Sigmoid colon (tissue), 7 donors: ENCODE measurements around the gene LCE2B. TPM values are rescaled to one million over a fixed set of nuclear protein-coding genes. Genes with fewer than 3 reads are reported as not detected.
"Not testable (repeated sequence)": the region's sequence is repeated elsewhere in the genome, so short reads cannot be mapped to it uniquely, and the experiment has no call there.

Source experiments
- DNase-seq: peaks from one replicate; pipeline ENCODE4 v3.0.0-alpha.2; 2019
- H3K27ac ChIP-seq, 4 donors: fragments of 200-600 bp; sonication (generic); one replicate each; pipeline ENCODE4 v1.5.1; 2016 to 2019; ENCODE audit warnings: mild to moderate bottlenecking in 1 of 4
- H3K27me3 ChIP-seq, 3 donors: fragments of 200-600 bp; sonication (generic); one replicate each; pipeline ENCODE4 v1.5.1; 2019; ENCODE audit warnings: mild to moderate bottlenecking in 1 of 3
- H3K36me3 ChIP-seq, 4 donors: fragments of 200-600 bp; sonication (generic); one replicate each; pipeline ENCODE4 v1.5.1; 2016 to 2019
- H3K4me1 ChIP-seq, 4 donors: fragments of 200-600 bp; sonication (generic); one replicate each; pipeline ENCODE4 v1.5.1; 2017 to 2019
- H3K4me3 ChIP-seq, 4 donors: fragments of 200-600 bp; sonication (generic); one replicate each; pipeline ENCODE4 v1.5.1; 2017 to 2019; ENCODE audit warnings: mild to moderate bottlenecking in 2 of 4, moderate library complexity in 1 of 4
- H3K9me3 ChIP-seq, 4 donors: fragments of 200-600 bp in 3 of 4; sonication (generic) in 3 of 4; one replicate each; pipeline versions ENCODE4 v1.5.1 to v1.6.1; 2013 to 2019
- EP300 ChIP-seq, 4 donors: sonication (generic); formaldehyde crosslinking; IDR thresholded peaks; one replicate each; pipeline ENCODE4 v1.6.1; 2017; ENCODE audit warnings: antibody characterized with exemption in 4 of 4
- POLR2A ChIP-seq, 2 donors: fragments of 450-650 bp; IDR thresholded peaks; one replicate each; pipeline ENCODE4 v1.6.1; 2016; ENCODE audit warnings: antibody characterized with exemption in 2 of 2, mild to moderate bottlenecking in 2 of 2, moderate library complexity in 2 of 2
- POLR2AphosphoS5 ChIP-seq, 4 donors: sonication (generic); formaldehyde crosslinking; IDR thresholded peaks; one replicate each; pipeline ENCODE4 v1.6.1; 2017; ENCODE audit warnings: antibody characterized with exemption in 4 of 4
- WGBS, 2 donors: extraction: QIAGEN DNeasy Blood & Tissue Kit; methylation state at CpG; one replicate each; pipeline ENCODE4 v1.1.7; 2013; 5-methylcytosine and 5-hydroxymethylcytosine counted together
- intact Hi-C: fragments of 100-400 bp; cut with DNase I; formaldehyde crosslinking; loops from one replicate; pipeline ENCODE4 v1.15.1; 2023
- polyA plus RNA-seq, 3 donors: library from polyadenylated mRNA; stranded (reverse); fragments of 200-250 nt; gene quantifications; one replicate each; pipeline ENCODE4 v1.2.3, GENCODE V29; 2013
- total RNA-seq, 4 donors: library from RNA; depleted of rRNA; stranded (reverse); fragments of >200 nt; gene quantifications; one replicate each; pipeline ENCODE4 v1.1.0, GENCODE V29; 2016
- TF ChIP-seq, protein P1 (sequence below), 4 experiments: fragments of 450-650 bp in 3 of 4; fragments of 200-600 bp in 1 of 4; IDR thresholded peaks; one replicate each; pipeline ENCODE4 v1.5.1; 2016 to 2019; ENCODE audit warnings: antibody characterized with exemption in 4 of 4, mild to moderate bottlenecking in 3 of 4, moderate library complexity in 2 of 4
- donor health status: healthy with polysubstance abuse.
- donor health status: Bipolar disorder and iron deficiency.
- donor health status: healthy.

The LCE2B gene
- total and polyA plus RNA-seq, 7 donors, result not detected

DNA sequence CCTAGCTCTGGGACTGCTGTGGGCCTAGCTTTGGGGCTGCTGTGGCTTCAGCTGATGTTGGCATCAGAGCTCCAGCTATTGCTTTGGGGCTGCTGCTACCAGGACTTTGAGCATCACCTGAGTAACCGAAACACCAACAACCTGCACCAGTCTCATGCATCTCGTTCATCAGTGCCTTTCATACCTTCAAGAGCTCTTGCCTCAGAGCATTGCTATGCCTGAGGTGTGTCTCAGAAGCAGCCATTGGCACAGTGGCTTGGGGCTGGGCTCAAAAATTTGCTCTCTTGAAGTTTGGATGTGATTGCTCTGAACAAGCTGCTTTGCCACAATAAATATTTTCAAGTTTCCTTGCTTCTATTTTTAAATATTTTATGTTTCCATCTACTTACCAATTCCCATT is 29.5 kb upstream of the LCE2B start:
- H3K4me3 ChIP-seq, result no peak overlapping the region
- no peaks in the 10 kb centered on the region for H3K4me1 ChIP-seq
- no peaks in the 10 kb centered on the region for H3K27me3 ChIP-seq
- H3K9me3 ChIP-seq, result no peaks in the 10 kb centered on the region
- H3K36me3 ChIP-seq, result no peaks in the 10 kb centered on the region
- intact Hi-C loops, result loop anchor here (10.0 kb wide), 1 partner anchor 568 kb away; no protein-coding TSS in a partner anchor
- 62 to 77% methylated on average over 2 of the region's 2 CpGs for WGBS, 2 donors
- H3K27ac ChIP-seq, result no peak overlapping the region
- TF ChIP-seq POLR2AphosphoS5 (IDR thresholded peaks at IDR 0.05) (no peak), POLR2A (IDR thresholded peaks at IDR 0.05) (no peak), EP300 (IDR thresholded peaks at IDR 0.05) (no peak)
- TF ChIP-seq, protein P1, sequence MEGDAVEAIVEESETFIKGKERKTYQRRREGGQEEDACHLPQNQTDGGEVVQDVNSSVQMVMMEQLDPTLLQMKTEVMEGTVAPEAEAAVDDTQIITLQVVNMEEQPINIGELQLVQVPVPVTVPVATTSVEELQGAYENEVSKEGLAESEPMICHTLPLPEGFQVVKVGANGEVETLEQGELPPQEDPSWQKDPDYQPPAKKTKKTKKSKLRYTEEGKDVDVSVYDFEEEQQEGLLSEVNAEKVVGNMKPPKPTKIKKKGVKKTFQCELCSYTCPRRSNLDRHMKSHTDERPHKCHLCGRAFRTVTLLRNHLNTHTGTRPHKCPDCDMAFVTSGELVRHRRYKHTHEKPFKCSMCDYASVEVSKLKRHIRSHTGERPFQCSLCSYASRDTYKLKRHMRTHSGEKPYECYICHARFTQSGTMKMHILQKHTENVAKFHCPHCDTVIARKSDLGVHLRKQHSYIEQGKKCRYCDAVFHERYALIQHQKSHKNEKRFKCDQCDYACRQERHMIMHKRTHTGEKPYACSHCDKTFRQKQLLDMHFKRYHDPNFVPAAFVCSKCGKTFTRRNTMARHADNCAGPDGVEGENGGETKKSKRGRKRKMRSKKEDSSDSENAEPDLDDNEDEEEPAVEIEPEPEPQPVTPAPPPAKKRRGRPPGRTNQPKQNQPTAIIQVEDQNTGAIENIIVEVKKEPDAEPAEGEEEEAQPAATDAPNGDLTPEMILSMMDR (IDR thresholded peaks at IDR 0.05), result no peak
- no peak for DNase-seq

- no peak for DNase-seq
- intact Hi-C loops, result loop anchor here (10.0 kb wide), 1 partner anchor 567 kb away; no protein-coding TSS in a partner anchor
- Histone ChIP-seq H3K27ac (no peak overlapping the region), H3K36me3 (no peaks in the 10 kb centered on the region), H3K4me3 (no peak overlapping the region), H3K9me3 (no peaks in the 10 kb centered on the region), H3K27me3 (no peaks in the 10 kb centered on the region), H3K4me1 (no peaks in the 10 kb centered on the region)
- WGBS, 2 donors, result 79 to 87% methylated on average over 4 of the region's 4 CpGs
- TF ChIP-seq POLR2A (IDR thresholded peaks at IDR 0.05) (no peak), EP300 (IDR thresholded peaks at IDR 0.05) (no peak), POLR2AphosphoS5 (IDR thresholded peaks at IDR 0.05) (no peak)
Measured at GRCh38 chr1:152657677-152658076, 28.2 kb upstream of the LCE2B start.

GRCh38 chr1:152658649-152659048 is 27.3 kb upstream of the LCE2B start:
- WGBS, 2 donors, result 88 to 94% methylated on average over 3 of the region's 3 CpGs
- intact Hi-C loops, result loop anchor here (10.0 kb wide), 1 partner anchor 566 kb away; no protein-coding TSS in a partner anchor

GRCh38 chr1:152663098-152663497 is 22.8 kb upstream of the LCE2B start, which contains the start of gene LCE2D:
Gene LCE2D, plus strand, starts transcription at chr1:152663380. Its CDS starts 726 bp downstream, at chr1:152664106.
- H3K36me3 ChIP-seq, result no peaks in the 10 kb centered on the region
- H3K9me3 ChIP-seq, result no peaks in the 10 kb centered on the region
- no peak for DNase-seq
- H3K4me1 ChIP-seq, result no peaks in the 10 kb centered on the region
- H3K27me3 ChIP-seq, result no peaks in the 10 kb centered on the region
- no peak within 1 kb of the TSS for H3K4me3 ChIP-seq
- WGBS, 2 donors, result 51 to 61% methylated on average over 3 of the region's 3 CpGs
- TF ChIP-seq POLR2A (IDR thresholded peaks at IDR 0.05) (no peak), EP300 (IDR thresholded peaks at IDR 0.05) (no peak), POLR2AphosphoS5 (IDR thresholded peaks at IDR 0.05) (no peak)
- TF ChIP-seq, protein P1 (IDR thresholded peaks at IDR 0.05), result no peak
- intact Hi-C loops, result no loop called here
- no peak within 1 kb of the TSS for H3K27ac ChIP-seq

More at GRCh38 chr1:152658649-152659048, 27.3 kb upstream of the LCE2B start:
- Histone ChIP-seq H3K4me3 (no peak overlapping the region), H3K9me3 (no peaks in the 10 kb centered on the region), H3K36me3 (no peaks in the 10 kb centered on the region), H3K27ac (no peak overlapping the region), H3K4me1 (no peaks in the 10 kb centered on the region), H3K27me3 (no peaks in the 10 kb centered on the region)
- DNase-seq, result no peak
- TF ChIP-seq POLR2AphosphoS5 (IDR thresholded peaks at IDR 0.05) (no peak), EP300 (IDR thresholded peaks at IDR 0.05) (no peak), POLR2A (IDR thresholded peaks at IDR 0.05) (no peak)
- TF ChIP-seq, protein P1 (IDR thresholded peaks at IDR 0.05), result no peak

GRCh38 chr1:152666171-152666570 is 19.8 kb upstream of the LCE2B start:
- H3K27me3 ChIP-seq, intact Hi-C loops, H3K9me3 ChIP-seq, DNase-seq, H3K36me3 ChIP-seq, H3K4me3 ChIP-seq, H3K27ac ChIP-seq, H3K4me1 ChIP-seq: not testable (repeated sequence)
- WGBS, 2 donors, result 91 to 95% methylated on average over 1 of the region's 1 CpG

GRCh38 chr1:152667648-152668047 is 18.3 kb upstream of the LCE2B start:
- WGBS, 2 donors, result 86 to 90% methylated on average over 5 of the region's 5 CpGs
- Histone ChIP-seq H3K4me1 (no peaks in the 10 kb centered on the region), H3K4me3 (no peak overlapping the region), H3K9me3 (no peaks in the 10 kb centered on the region), H3K27me3 (no peaks in the 10 kb centered on the region), H3K27ac (no peak overlapping the region), H3K36me3 (no peaks in the 10 kb centered on the region)
- TF ChIP-seq POLR2A (IDR thresholded peaks at IDR 0.05), result no peak
- TF ChIP-seq, protein P1 (IDR thresholded peaks at IDR 0.05), result no peak
- TF ChIP-seq EP300 (IDR thresholded peaks at IDR 0.05), result no peak
- TF ChIP-seq POLR2AphosphoS5 (IDR thresholded peaks at IDR 0.05), result no peak
- intact Hi-C loops, result no loop called here
- no peak for DNase-seq
